ENCODE measurements around the gene PARVB. TPM values are rescaled to one million over a fixed set of nuclear protein-coding genes. Genes with fewer than 3 reads are reported as not detected.
A peak's percentile ranks its signal among the peaks of the same experiment; 100 is the strongest.
"Not testable (repeated sequence)": the region's sequence is repeated elsewhere in the genome, so short reads cannot be mapped to it uniquely, and the experiment has no call there.

PARVB gene
- total and polyA plus RNA-seq, 5 donors = 44.0 to 124 (median 88.6) TPM

DNA sequence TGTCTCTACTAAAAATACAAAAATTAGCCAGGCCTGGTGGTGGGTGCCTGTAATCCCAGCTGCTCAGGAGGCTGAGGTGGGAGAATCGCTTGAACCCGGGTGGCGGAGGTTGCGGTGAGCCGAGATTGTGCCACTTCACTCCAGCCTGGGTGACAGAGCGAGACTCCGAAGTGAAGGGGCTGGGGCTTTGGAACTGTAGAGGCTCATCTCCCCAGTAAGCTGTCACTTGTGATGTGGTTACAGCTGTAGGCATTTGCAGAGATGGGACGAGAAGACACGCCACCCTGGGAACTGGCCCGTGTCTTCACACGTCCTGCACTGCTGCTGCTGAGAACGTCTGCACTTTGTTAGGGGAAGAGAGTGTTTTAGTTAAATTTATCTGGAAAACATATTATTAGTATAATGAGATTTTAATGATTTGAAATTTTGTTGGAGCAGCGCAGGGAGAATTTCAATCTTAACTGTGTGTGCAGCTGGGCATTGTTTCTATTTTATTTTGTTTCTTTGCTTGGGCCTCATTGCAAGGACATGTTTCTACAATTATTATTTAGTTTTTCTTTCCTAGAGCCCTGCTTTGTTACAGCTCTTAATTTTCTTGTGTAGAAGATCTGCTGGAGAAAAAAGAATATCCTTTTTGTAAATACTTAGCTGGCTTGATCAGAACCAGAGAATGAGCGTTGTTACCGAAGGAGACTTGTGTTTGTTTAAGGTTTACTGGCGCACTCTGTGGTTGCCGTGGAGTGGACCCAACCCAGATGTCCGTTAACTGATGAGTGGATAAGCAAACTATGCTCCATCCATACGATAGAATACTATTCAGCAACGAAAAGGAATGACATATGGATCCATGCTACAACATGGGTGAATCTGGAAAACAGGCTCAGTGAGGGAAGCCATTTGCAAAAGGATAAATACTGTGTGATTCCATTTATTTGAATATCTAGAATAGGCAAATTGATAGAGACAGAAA is 18.4 kb downstream of the PARVB start:
- intact Hi-C loops (cut with DNase I) = no loop called here
- Histone ChIP-seq H3K4me1 (ENCODE audit: control insufficient read depth, insufficient read depth, low read length) (peaks cover 16% of the 10 kb centered on the region), H3K4me3 (ENCODE audit: low read length) (no peak overlapping the region), H3K9me3 (ENCODE audit: control insufficient read depth, low read length) (no peaks in the 10 kb centered on the region), H3K27ac (ENCODE audit: low read length) (no peak overlapping the region), H3K27me3 (ENCODE audit: control insufficient read depth, insufficient read depth) (no peaks in the 10 kb centered on the region)
- no peak for ATAC-seq
- 82% methylated on average over 20 of the region's 20 CpGs for WGBS
- peak in 1 of 3 donors; percentile 9 for DNase-seq

DNA sequence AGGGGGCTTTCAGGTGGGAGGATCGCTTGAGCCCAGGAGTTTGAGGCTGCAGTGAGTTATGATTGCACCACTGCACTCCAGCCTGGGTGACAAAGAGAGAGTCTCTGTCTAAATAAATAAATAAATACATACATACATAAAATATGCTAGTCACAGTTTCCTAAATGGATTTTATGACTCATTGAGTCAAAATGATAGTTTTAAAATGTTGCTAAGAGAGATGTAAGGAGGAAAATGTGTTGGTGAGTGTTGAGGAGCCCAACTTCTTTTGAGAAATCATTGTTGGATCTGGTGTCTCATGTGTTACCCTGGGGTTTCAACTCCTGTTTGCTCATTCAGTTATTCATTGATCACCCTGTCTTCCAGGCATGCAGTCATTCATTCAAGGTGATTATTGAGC is 21.0 kb downstream of the PARVB start:
- no peak for DNase-seq
- peaks cover 14% of the 10 kb centered on the region for H3K4me1 ChIP-seq (ENCODE audit: control insufficient read depth, insufficient read depth, low read length)
- H3K27me3 ChIP-seq (ENCODE audit: control insufficient read depth, insufficient read depth) = no peaks in the 10 kb centered on the region
- H3K27ac ChIP-seq (ENCODE audit: low read length) = no peak overlapping the region
- no peaks in the 10 kb centered on the region for H3K9me3 ChIP-seq (ENCODE audit: control insufficient read depth, low read length)
- no peak overlapping the region for H3K4me3 ChIP-seq (ENCODE audit: low read length)
- no peak for ATAC-seq
- intact Hi-C loops (cut with DNase I) = no loop called here
- 100% methylated on average over 1 of the region's 1 CpG for WGBS

- 47% methylated on average over 14 of the region's 14 CpGs for WGBS
- Histone ChIP-seq H3K27me3 (ENCODE audit: control insufficient read depth, insufficient read depth) (no peaks in the 10 kb centered on the region), H3K27ac (ENCODE audit: low read length) (peak overlapping the region; percentile 67), H3K4me1 (ENCODE audit: control insufficient read depth, insufficient read depth, low read length) (peaks cover 16% of the 10 kb centered on the region), H3K4me3 (ENCODE audit: low read length) (no peak overlapping the region), H3K9me3 (ENCODE audit: control insufficient read depth, low read length) (no peaks in the 10 kb centered on the region)
- intact Hi-C loops (cut with DNase I) = no loop called here
- DNase-seq (peak; percentile 57 to 83 (median 67)), ATAC-seq (peak; percentile 87 to 89)
These were observed 22.5 kb downstream of the PARVB start for GRCh38 chr22:44046485-44047141.

- no peaks in the 10 kb centered on the region for H3K27me3 ChIP-seq (ENCODE audit: control insufficient read depth, insufficient read depth)
- intact Hi-C loops (cut with DNase I) = no loop called here
- WGBS = 85% methylated on average over 9 of the region's 9 CpGs
- no peaks in the 10 kb centered on the region for H3K9me3 ChIP-seq (ENCODE audit: control insufficient read depth, low read length)
- H3K4me3 ChIP-seq (ENCODE audit: low read length) = no peak overlapping the region
- DNase-seq (peak in 2 of 3 donors; percentile 28 to 42), ATAC-seq (no peak)
- H3K27ac ChIP-seq (ENCODE audit: low read length) = no peak overlapping the region
- peaks cover 18% of the 10 kb centered on the region for H3K4me1 ChIP-seq (ENCODE audit: control insufficient read depth, insufficient read depth, low read length)
These were observed 23.8 kb downstream of the PARVB start for GRCh38 chr22:44047891-44048301.

GRCh38 chr22:44049486-44050231 is 25.6 kb downstream of the PARVB start:
- Histone ChIP-seq H3K27me3 (ENCODE audit: control insufficient read depth, insufficient read depth) (no peaks in the 10 kb centered on the region), H3K9me3 (ENCODE audit: control insufficient read depth, low read length) (no peaks in the 10 kb centered on the region), H3K4me3 (ENCODE audit: low read length) (no peak overlapping the region), H3K4me1 (ENCODE audit: control insufficient read depth, insufficient read depth, low read length) (peaks cover 18% of the 10 kb centered on the region), H3K27ac (ENCODE audit: low read length) (peak overlapping the region; percentile 26)
- 61% methylated on average over 20 of the region's 20 CpGs for WGBS
- intact Hi-C loops (cut with DNase I) = no loop called here
- peak; percentile 13 to 23 for ATAC-seq
- DNase-seq = peak in 2 of 3 donors; percentile 66 to 81

DNA sequence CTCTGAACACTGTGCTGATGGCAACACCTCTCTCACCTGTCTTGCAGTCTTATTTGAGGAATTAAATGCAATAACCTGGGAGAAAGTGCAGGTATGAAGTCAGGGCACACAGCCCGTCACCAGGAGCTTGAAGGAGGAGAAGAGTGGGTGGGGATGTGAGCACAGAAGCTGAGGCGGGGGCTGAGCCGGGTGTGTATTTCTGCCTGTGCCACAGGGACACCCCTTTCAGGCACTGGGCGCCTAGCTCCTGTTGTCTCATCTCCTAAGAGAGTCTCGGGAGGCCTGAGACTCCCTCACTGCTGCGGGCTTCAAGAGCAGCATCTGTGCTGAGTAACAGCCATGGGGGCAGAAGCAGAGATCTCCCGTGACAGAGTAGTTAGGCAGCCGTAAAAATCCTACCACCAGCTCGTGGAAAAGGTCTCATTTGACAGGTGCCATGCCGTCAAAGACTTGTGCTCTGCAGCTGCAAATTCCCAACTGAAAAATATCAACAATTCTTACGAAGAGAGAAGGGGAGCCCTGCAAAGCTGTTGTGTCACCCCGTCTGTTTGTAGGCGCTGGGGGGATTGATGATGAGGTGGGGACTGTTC is 26.8 kb downstream of the PARVB start:
- H3K27me3 ChIP-seq (ENCODE audit: control insufficient read depth, insufficient read depth) = no peaks in the 10 kb centered on the region
- H3K27ac ChIP-seq (ENCODE audit: low read length) = peak overlapping the region; percentile 2
- DNase-seq (peak in 2 of 3 donors; percentile 33 to 44), ATAC-seq (no peak)
- WGBS = 81% methylated on average over 13 of the region's 13 CpGs
- H3K4me1 ChIP-seq (ENCODE audit: control insufficient read depth, insufficient read depth, low read length) = peaks cover 18% of the 10 kb centered on the region
- H3K4me3 ChIP-seq (ENCODE audit: low read length) = no peak overlapping the region
- H3K9me3 ChIP-seq (ENCODE audit: control insufficient read depth, low read length) = no peaks in the 10 kb centered on the region
- intact Hi-C loops (cut with DNase I) = no loop called here

DNA sequence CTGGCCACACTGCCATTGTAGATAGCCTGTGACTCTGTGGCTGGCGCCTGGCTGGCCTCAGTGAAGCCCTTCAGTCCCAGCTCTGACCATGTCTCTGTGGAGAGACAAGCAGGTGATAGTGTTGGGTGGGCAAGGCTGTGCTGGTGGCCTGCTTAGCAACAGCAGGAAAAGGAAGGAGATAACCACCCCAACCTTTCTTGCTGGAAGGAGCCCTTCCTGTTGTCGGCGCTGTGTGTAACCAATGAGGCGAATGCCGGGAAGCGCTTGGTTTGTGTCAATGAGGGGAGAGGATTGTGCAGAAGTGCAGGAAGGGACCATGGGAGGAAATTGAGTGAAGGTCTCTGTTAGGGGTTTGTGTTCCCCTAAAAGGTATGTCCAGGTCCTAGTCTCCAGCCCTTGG is 27.3 kb downstream of the PARVB start:
- no peak overlapping the region for H3K4me3 ChIP-seq (ENCODE audit: low read length)
- no peaks in the 10 kb centered on the region for H3K27me3 ChIP-seq (ENCODE audit: control insufficient read depth, insufficient read depth)
- WGBS = 64% methylated on average over 6 of the region's 6 CpGs
- H3K9me3 ChIP-seq (ENCODE audit: control insufficient read depth, low read length) = no peaks in the 10 kb centered on the region
- peaks cover 14% of the 10 kb centered on the region for H3K4me1 ChIP-seq (ENCODE audit: control insufficient read depth, insufficient read depth, low read length)
- DNase-seq (peak in 2 of 3 donors; percentile 39 to 46), ATAC-seq (peak in 1 of 2 donors; percentile 19)
- H3K27ac ChIP-seq (ENCODE audit: low read length) = peak overlapping the region; percentile 2
- intact Hi-C loops (cut with DNase I) = no loop called here

- Histone ChIP-seq H3K4me1 (ENCODE audit: control insufficient read depth, insufficient read depth, low read length) (peaks cover 10% of the 10 kb centered on the region), H3K4me3 (ENCODE audit: low read length) (no peak overlapping the region), H3K9me3 (ENCODE audit: control insufficient read depth, low read length) (no peaks in the 10 kb centered on the region), H3K27me3 (ENCODE audit: control insufficient read depth, insufficient read depth) (no peaks in the 10 kb centered on the region), H3K27ac (ENCODE audit: low read length) (no peak overlapping the region)
- WGBS = 86% methylated on average over 13 of the region's 13 CpGs
- no peak for ATAC-seq
- intact Hi-C loops (cut with DNase I) = no loop called here
- peak in 2 of 3 donors; percentile 17 to 21 for DNase-seq
These were observed 27.9 kb downstream of the PARVB start for GRCh38 chr22:44051961-44052360.

- peak in 1 of 3 donors; percentile 10 for DNase-seq
- no peak for ATAC-seq
- H3K27me3 ChIP-seq (ENCODE audit: control insufficient read depth, insufficient read depth) = no peaks in the 10 kb centered on the region
- intact Hi-C loops (cut with DNase I) = no loop called here
- no peak overlapping the region for H3K4me3 ChIP-seq (ENCODE audit: low read length)
- 95% methylated on average over 16 of the region's 16 CpGs for WGBS
- peaks cover 6% of the 10 kb centered on the region for H3K4me1 ChIP-seq (ENCODE audit: control insufficient read depth, insufficient read depth, low read length)
- H3K9me3 ChIP-seq (ENCODE audit: control insufficient read depth, low read length) = no peaks in the 10 kb centered on the region
- no peak overlapping the region for H3K27ac ChIP-seq (ENCODE audit: low read length)
These were observed 31.7 kb downstream of the PARVB start for GRCh38 chr22:44055805-44056204.

DNA sequence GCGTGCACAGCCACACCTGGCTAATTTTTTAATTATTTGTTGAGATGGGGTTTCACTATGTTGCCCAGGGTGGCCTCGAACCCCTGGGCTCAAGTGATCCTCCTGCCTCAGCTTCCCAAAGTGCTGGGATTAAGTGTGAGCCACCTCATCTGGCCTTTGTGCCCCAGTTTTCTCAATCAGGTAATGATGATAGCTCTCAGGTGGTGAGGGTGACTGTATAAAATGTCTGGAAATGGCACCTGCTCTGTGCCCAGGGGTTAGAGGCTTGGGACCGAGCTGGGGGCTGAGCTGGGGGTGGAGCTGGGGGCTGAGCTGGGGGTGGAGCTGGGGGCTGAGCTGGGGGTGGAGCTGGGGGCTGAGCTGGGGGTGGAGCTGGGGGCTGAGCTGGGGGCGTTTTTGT is 32.5 kb downstream of the PARVB start:
- H3K4me1 ChIP-seq (ENCODE audit: control insufficient read depth, insufficient read depth, low read length); ATAC-seq; H3K27me3 ChIP-seq (ENCODE audit: control insufficient read depth, insufficient read depth); H3K27ac ChIP-seq (ENCODE audit: low read length); H3K9me3 ChIP-seq (ENCODE audit: control insufficient read depth, low read length); H3K4me3 ChIP-seq (ENCODE audit: low read length); intact Hi-C loops (cut with DNase I): not testable (repeated sequence)
- peak in 1 of 3 donors; percentile 6 for DNase-seq
- 61% methylated on average over 4 of the region's 4 CpGs for WGBS
